Neuronal stem cell (in vitro differentiated cells): ENCODE results near the gene HNRNPH3.
A peak's percentile ranks its signal among the peaks of the same experiment; 100 is the strongest.

Experiments
- DNase-seq: peaks from one replicate; pipeline ENCODE4 v3.0.0-alpha.2; 2013; ENCODE audit warnings: low spot score
- H2AFZ ChIP-seq: one replicate; pipeline ENCODE4 v1.6.1; 2013; ENCODE audit warnings: mild to moderate bottlenecking, low read length, inconsistent platforms
- H2AK5ac ChIP-seq: 2 replicates; pipeline ENCODE4 v1.6.1; 2013; ENCODE audit warnings: low read depth, mild to moderate bottlenecking, inconsistent platforms, low read length, moderate library complexity, mixed read lengths
- H2BK120ac ChIP-seq: 2 replicates; pipeline ENCODE4 v1.6.1; 2013; ENCODE audit warnings: low read depth, mild to moderate bottlenecking, inconsistent platforms, low read length, moderate library complexity, mixed read lengths
- H2BK12ac ChIP-seq: one replicate; pipeline ENCODE4 v1.6.1; 2013; ENCODE audit warnings: low read length, inconsistent platforms
- H2BK15ac ChIP-seq: 2 replicates; pipeline ENCODE4 v1.6.1; 2013; ENCODE audit warnings: mild to moderate bottlenecking, low read length, inconsistent platforms, mixed read lengths
- H2BK5ac ChIP-seq: one replicate; pipeline ENCODE4 v1.6.1; 2013; ENCODE audit warnings: inconsistent platforms, mild to moderate bottlenecking, low read length, moderate library complexity
- H3K14ac ChIP-seq: one replicate; pipeline ENCODE4 v1.6.1; 2013; ENCODE audit warnings: low read length, inconsistent platforms
- H3K18ac ChIP-seq: 2 replicates; pipeline ENCODE4 v1.6.1; 2013; ENCODE audit warnings: low read length, inconsistent platforms
- H3K23ac ChIP-seq: 2 replicates; pipeline ENCODE4 v1.6.1; 2013; ENCODE audit warnings: low read depth, mild to moderate bottlenecking, mixed read lengths, low read length, inconsistent platforms; ENCODE audit not compliant: poor library complexity
- H3K27ac ChIP-seq: replicated peaks from 3 replicates; pipeline ENCODE4 v1.5.1; 2013; ENCODE audit warnings: low read length, inconsistent platforms
- H3K27me3 ChIP-seq, 3 experiments: 2 replicates each; pipeline ENCODE4 v1.6.1; 2013; ENCODE audit warnings: low read length in 3 of 3, mild to moderate bottlenecking in 2 of 3, inconsistent platforms in 1 of 3, low read depth in 1 of 3, mixed read lengths in 1 of 3, moderate library complexity in 1 of 3; ENCODE audit not compliant: control insufficient read depth in 3 of 3, insufficient read depth in 3 of 3
- H3K36me3 ChIP-seq, 2 donors: replicated peaks in 1 of 2; 2 replicates each; pipeline ENCODE4 v1.6.1; 2013; ENCODE audit warnings: low read length in 2 of 2; ENCODE audit not compliant: control insufficient read depth in 2 of 2, insufficient read depth in 2 of 2
- H3K4ac ChIP-seq: 2 replicates; pipeline ENCODE4 v1.6.1; 2013; ENCODE audit warnings: inconsistent platforms, mild to moderate bottlenecking, low read length, moderate library complexity
- H3K4me1 ChIP-seq, 2 donors: 1 replicate in 1 of 2; 2 replicates in 1 of 2; pipeline ENCODE4 v1.6.1; 2013; ENCODE audit warnings: low read length in 2 of 2, low read depth in 1 of 2; ENCODE audit not compliant: control insufficient read depth in 2 of 2, insufficient read depth in 1 of 2
- H3K4me2 ChIP-seq: one replicate; pipeline ENCODE4 v1.6.1; 2013; ENCODE audit warnings: mild to moderate bottlenecking, low read length, inconsistent platforms; ENCODE audit not compliant: insufficient read depth, poor library complexity, severe bottlenecking
- H3K4me3 ChIP-seq, 2 donors: 2 replicates each; pipeline ENCODE4 v1.5.1; 2013; ENCODE audit warnings: low read length in 2 of 2, mild to moderate bottlenecking in 2 of 2, inconsistent platforms in 1 of 2, moderate library complexity in 1 of 2
- H3K79me1 ChIP-seq: one replicate; pipeline ENCODE4 v1.6.1; 2013; ENCODE audit warnings: low read depth, mild to moderate bottlenecking, inconsistent platforms, low read length, moderate library complexity
- H3K9ac ChIP-seq: one replicate; pipeline ENCODE4 v1.6.1; 2013; ENCODE audit warnings: mild to moderate bottlenecking, low read depth, low read length, inconsistent platforms; ENCODE audit not compliant: poor library complexity
- H3K9me3 ChIP-seq, 2 donors: replicated peaks in 1 of 2; 2 replicates each; pipeline versions ENCODE3 to v1.6.1; 2013; ENCODE audit warnings: low read length in 2 of 2, mild to moderate bottlenecking in 2 of 2, inconsistent platforms in 1 of 2, low read depth in 1 of 2, mixed read lengths in 1 of 2, moderate library complexity in 1 of 2; ENCODE audit not compliant: control insufficient read depth in 2 of 2, insufficient read depth in 1 of 2
- H4K8ac ChIP-seq: one replicate; pipeline ENCODE4 v1.6.1; 2013; ENCODE audit warnings: low read depth, mild to moderate bottlenecking, inconsistent platforms, low read length, moderate library complexity
- H4K91ac ChIP-seq: one replicate; pipeline ENCODE4 v1.6.1; 2013; ENCODE audit warnings: low read length, low read depth, mild to moderate bottlenecking, inconsistent platforms; ENCODE audit not compliant: poor library complexity
- WGBS, 2 donors: extraction: QIAGEN DNeasy Blood & Tissue Kit; methylation state at CpG; one replicate each; pipeline ENCODE4 v1.1.7; 2013; ENCODE audit warnings: missing lambda C conversion rate in 2 of 2, mixed read lengths in 1 of 2; ENCODE audit not compliant: insufficient read length in 2 of 2, insufficient replicate concordance in 1 of 2; ENCODE audit errors: extremely low coverage in 2 of 2; 5-methylcytosine and 5-hydroxymethylcytosine counted together

The HNRNPH3 gene

GRCh38 chr10:68332259-68333057 is 594 bp downstream of the HNRNPH3 start, which contains the start of gene PBLD:
Gene PBLD (minus strand): TSS chr10:68332928. CDS start chr10:68306844, 26,084 bp downstream.
- H2BK12ac ChIP-seq = no peak within 1 kb of the TSS
- peak within 1 kb of the TSS; percentile 91 for H2BK5ac ChIP-seq
- peak within 1 kb of the TSS; percentile 98 for H2AK5ac ChIP-seq
- H3K9me3 ChIP-seq = no peaks in the 10 kb centered on the region
- H3K23ac ChIP-seq = peak within 1 kb of the TSS; percentile 98
- peak within 1 kb of the TSS; percentile 66 for H4K8ac ChIP-seq
- peaks cover 7 to 25% of the 10 kb centered on the region in 2 donors for H3K4me1 ChIP-seq
- H3K4ac ChIP-seq = peak within 1 kb of the TSS; percentile 60
- H3K18ac ChIP-seq = peak within 1 kb of the TSS; percentile 99
- peak within 1 kb of the TSS; percentile 98 for H3K9ac ChIP-seq
- H3K27ac ChIP-seq = peak within 1 kb of the TSS; percentile 99
- no CpG with 5 or more reads among the region's 51 CpGs for WGBS, 2 donors
- DNase-seq = peak; percentile 79
- H3K79me1 ChIP-seq = no peaks in the 10 kb centered on the region
- peak within 1 kb of the TSS; percentile 92 for H2BK120ac ChIP-seq
- peak within 1 kb of the TSS; percentile 98 for H3K14ac ChIP-seq
- peak within 1 kb of the TSS; percentile 97 for H4K91ac ChIP-seq
- peak within 1 kb of the TSS; percentile 97 to 100 for H3K4me3 ChIP-seq
- peaks cover 2 to 45% of the 10 kb centered on the region in 2 donors for H3K36me3 ChIP-seq
- H2BK15ac ChIP-seq = peak within 1 kb of the TSS; percentile 76
- H2AFZ ChIP-seq = peak within 1 kb of the TSS; percentile 78
- H3K27me3 ChIP-seq = no peaks in the 10 kb centered on the region
- H3K4me2 ChIP-seq = peak within 1 kb of the TSS; percentile 34

DNA sequence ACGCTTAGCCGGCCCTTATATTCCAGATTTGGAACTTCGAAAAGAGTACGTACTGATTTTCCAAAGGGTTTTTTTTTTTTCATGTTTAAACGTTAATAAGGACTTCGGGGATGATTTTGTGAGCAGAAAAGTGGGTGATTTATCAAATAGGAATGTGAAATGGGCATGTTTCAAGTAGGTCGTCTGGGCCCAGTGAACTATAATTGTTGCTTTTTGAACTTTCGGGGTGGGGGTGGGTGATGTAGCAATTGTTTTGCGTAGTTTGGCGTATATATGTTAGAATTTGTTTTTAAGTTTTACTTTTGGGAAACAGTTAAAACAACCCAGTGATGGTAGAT is 1.2 kb downstream of the HNRNPH3 start:
- H2BK5ac ChIP-seq = no peak overlapping the region
- H3K4ac ChIP-seq = no peak overlapping the region
- peaks cover 2 to 51% of the 10 kb centered on the region in 2 donors for H3K36me3 ChIP-seq
- H3K79me1 ChIP-seq = no peaks in the 10 kb centered on the region
- no peak for DNase-seq
- H2AK5ac ChIP-seq = no peak overlapping the region
- no peak overlapping the region for H2BK120ac ChIP-seq
- H2BK12ac ChIP-seq = no peak overlapping the region
- no peak overlapping the region for H3K14ac ChIP-seq
- H3K18ac ChIP-seq = no peak overlapping the region
- H3K9ac ChIP-seq = no peak overlapping the region
- no peaks in the 10 kb centered on the region for H3K9me3 ChIP-seq
- H2BK15ac ChIP-seq = no peak overlapping the region
- H3K4me3 ChIP-seq = peak overlapping the region; percentile 97 to 100
- H3K4me2 ChIP-seq = peak overlapping the region; percentile 34
- H3K27ac ChIP-seq = peak overlapping the region; percentile 97
- no CpG with 5 or more reads among the region's 10 CpGs for WGBS, 2 donors
- H4K8ac ChIP-seq = no peak overlapping the region
- no peak overlapping the region for H2AFZ ChIP-seq
- no peaks in the 10 kb centered on the region for H3K27me3 ChIP-seq
- no peak overlapping the region for H3K23ac ChIP-seq
- H3K4me1 ChIP-seq = peaks cover 9 to 20% of the 10 kb centered on the region in 2 donors
- H4K91ac ChIP-seq = no peak overlapping the region

- Histone ChIP-seq H2BK15ac (no peak overlapping the region), H3K9me3 (no peaks in the 10 kb centered on the region), H3K23ac (no peak overlapping the region), H3K36me3 (peaks cover 5 to 58% of the 10 kb centered on the region in 2 donors), H3K14ac (no peak overlapping the region), H3K4me1 (peaks cover 9 to 15% of the 10 kb centered on the region in 2 donors), H4K91ac (no peak overlapping the region), H2AK5ac (no peak overlapping the region), H2BK5ac (no peak overlapping the region), H4K8ac (no peak overlapping the region), H3K4me3 (peak overlapping the region; percentile 97 to 100), H2BK12ac (no peak overlapping the region), H3K4me2 (no peak overlapping the region), H3K18ac (no peak overlapping the region), H3K9ac (no peak overlapping the region), H3K4ac (no peak overlapping the region), H3K27ac (no peak overlapping the region), H3K27me3 (no peaks in the 10 kb centered on the region), H2BK120ac (no peak overlapping the region), H3K79me1 (no peaks in the 10 kb centered on the region), H2AFZ (no peak overlapping the region)
- no CpG with 5 or more reads among the region's 10 CpGs for WGBS, 2 donors
- DNase-seq = no peak
These were observed 1.9 kb downstream of the HNRNPH3 start for GRCh38 chr10:68333440-68334431.
